Spleen (tissue), 11 donors: Measurements from ENCODE around the gene KCNAB1. TPM values are rescaled to one million over a fixed set of nuclear protein-coding genes. Genes with fewer than 3 reads are reported as not detected.

Source experiments
- DNase-seq: peaks from one replicate; pipeline ENCODE4 v3.0.0-alpha.2; 2020
- H3K27ac ChIP-seq, 8 donors: fragments of 200-600 bp; sonication (generic) in 7 of 8; 1 replicate in 4 of 8; 2 replicates in 4 of 8; pipeline versions ENCODE4 v1.5.0 to v1.8.0; 2016 to 2021; ENCODE audit warnings: inconsistent platforms in 4 of 8, mild to moderate bottlenecking in 4 of 8, moderate library complexity in 1 of 8
- H3K27me3 ChIP-seq, 7 donors: fragments of 200-600 bp; sonication (generic) in 6 of 7; replicated peaks in 1 of 7; 1 replicate in 4 of 7; 2 replicates in 3 of 7; pipeline versions ENCODE4 v1.5.0 to v1.8.0; 2016 to 2021; ENCODE audit warnings: inconsistent platforms in 3 of 7, mild to moderate bottlenecking in 1 of 7
- H3K36me3 ChIP-seq, 6 donors: fragments of 200-600 bp; sonication (generic) in 5 of 6; 1 replicate in 4 of 6; 2 replicates in 2 of 6; pipeline versions ENCODE4 v1.5.0 to v1.8.0; 2016 to 2021; ENCODE audit warnings: inconsistent platforms in 2 of 6
- H3K4me1 ChIP-seq, 6 donors: fragments of 200-600 bp; sonication (generic) in 5 of 6; 1 replicate in 3 of 6; 2 replicates in 3 of 6; pipeline versions ENCODE4 v1.5.0 to v1.8.0; 2016 to 2021; ENCODE audit warnings: inconsistent platforms in 3 of 6
- H3K4me3 ChIP-seq, 8 donors: fragments of 200-600 bp; sonication (generic) in 7 of 8; 1 replicate in 4 of 8; 2 replicates in 4 of 8; pipeline versions ENCODE4 v1.5.0 to v1.8.0; 2016 to 2021; ENCODE audit warnings: inconsistent platforms in 4 of 8, mild to moderate bottlenecking in 4 of 8, moderate library complexity in 2 of 8
- H3K9me3 ChIP-seq, 8 donors: fragments of 200-600 bp; sonication (generic) in 7 of 8; 1 replicate in 4 of 8; 2 replicates in 4 of 8; pipeline versions ENCODE4 v1.5.0 to v1.8.0; 2016 to 2021; ENCODE audit warnings: inconsistent platforms in 4 of 8
- CTCF ChIP-seq, 11 experiments: fragments of 200-600 bp in 7 of 11; fragments of 450-650 bp in 4 of 11; sonication (generic) in 4 of 11; IDR thresholded peaks in 8 of 11; conservative IDR thresholded peaks in 3 of 11; 1 replicate in 7 of 11; 2 replicates in 4 of 11; pipeline versions ENCODE4 v1.4.0 to v1.8.0; 2016 to 2021; ENCODE audit warnings: antibody characterized with exemption in 11 of 11, inconsistent platforms in 4 of 11, mild to moderate bottlenecking in 1 of 11
- POLR2A ChIP-seq, 3 donors: fragments of 450-650 bp; IDR thresholded peaks; one replicate each; pipeline ENCODE4 v1.5.1; 2017; ENCODE audit warnings: antibody characterized with exemption in 3 of 3, mild to moderate bottlenecking in 1 of 3
- POLR2AphosphoS5 ChIP-seq, 3 donors: sonication (generic); formaldehyde crosslinking; IDR thresholded peaks; one replicate each; pipeline ENCODE4 v1.5.1; 2017; ENCODE audit warnings: antibody characterized with exemption in 3 of 3
- WGBS, 5 donors: extraction: QIAGEN DNeasy Blood & Tissue Kit in 3 of 5; methylation state at CpG; one replicate each; pipeline versions ENCODE4 v1.1.5 to v1.1.7; 2013 to 2018; 5-methylcytosine and 5-hydroxymethylcytosine counted together
- intact Hi-C: fragments of 100-400 bp; cut with DNase I; formaldehyde crosslinking; loops from one replicate; pipeline ENCODE4 v1.15.0; 2023; ENCODE audit warnings: low total_unique reads
- polyA plus RNA-seq, 3 donors: library from polyadenylated mRNA; stranded (reverse); fragments of 200-250 nt; gene quantifications; one replicate each; pipeline ENCODE4 v1.2.1, GENCODE V29; 2013
- total RNA-seq, 7 donors: library from RNA; depleted of rRNA in 3 of 7; stranded (reverse); fragments of >200 nt in 3 of 7; fragmentation: NEBNext Ultra II Directional in 4 of 7; extraction: Animal tissue kit (Norgen Biotek cat#: 25700) in 4 of 7; gene quantifications; one replicate each; pipeline versions ENCODE4 v1.1.0 to v1.2.1, GENCODE V29; 2016 to 2021
- donor health status: healthy with polysubstance abuse.
- donor health status: DM: no; HTN: no; CAD: no; lungs with moderate emphysema.
- donor health status: DM: no; HTN: no; CAD: no.
- donor health status: Bipolar disorder and iron deficiency.
- donor health status: healthy.
- donor health status: DM: no; HTN: no; CAD: no.
- donor health status: DM: yes; HTN: yes; CAD: no.

The KCNAB1 gene
- total and polyA plus RNA-seq, 10 donors = 0.59 to 10.5 (median 6.3) TPM

- H3K4me1 ChIP-seq = peaks cover 0 to 4% (median 0%) of the 10 kb centered on the region in 6 donors
- no peak overlapping the region for H3K4me3 ChIP-seq
- TF ChIP-seq CTCF (IDR thresholded peaks at IDR 0.05 in 8 of 11, conservative IDR thresholded peaks at IDR 0.05 in 3 of 11) (no peak), POLR2AphosphoS5 (IDR thresholded peaks at IDR 0.05) (no peak), POLR2A (IDR thresholded peaks at IDR 0.05) (no peak)
- no peak overlapping the region for H3K27ac ChIP-seq
- H3K36me3 ChIP-seq = no peaks in the 10 kb centered on the region
- H3K27me3 ChIP-seq = no peaks in the 10 kb centered on the region
- intact Hi-C loops = no loop called here
- 57 to 72% (median 66%) methylated on average over 3 of the region's 3 CpGs for WGBS, 5 donors
- DNase-seq = no peak
- no peaks in the 10 kb centered on the region for H3K9me3 ChIP-seq
These were observed 351.1 kb downstream of the KCNAB1 start for GRCh38 chr3:156471431-156471830.

- H3K36me3 ChIP-seq = no peaks in the 10 kb centered on the region
- H3K9me3 ChIP-seq = no peaks in the 10 kb centered on the region
- H3K4me3 ChIP-seq = no peak overlapping the region
- no peak overlapping the region for H3K27ac ChIP-seq
- intact Hi-C loops = no loop called here
- WGBS, 5 donors = 71 to 85% (median 79%) methylated on average over 4 of the region's 4 CpGs
- H3K27me3 ChIP-seq = no peaks in the 10 kb centered on the region
- peak in 1 of 11 experiments; percentile 12 for TF ChIP-seq CTCF (IDR thresholded peaks at IDR 0.05 in 8 of 11, conservative IDR thresholded peaks at IDR 0.05 in 3 of 11)
- TF ChIP-seq POLR2AphosphoS5 (IDR thresholded peaks at IDR 0.05) = no peak
- no peak for DNase-seq
- peaks cover 0 to 4% (median 0%) of the 10 kb centered on the region in 6 donors for H3K4me1 ChIP-seq
These were observed 351.8 kb downstream of the KCNAB1 start for GRCh38 chr3:156472150-156472549.

GRCh38 chr3:156472684-156473083, 352.3 kb downstream of the KCNAB1 start:
- Histone ChIP-seq H3K36me3 (no peaks in the 10 kb centered on the region), H3K4me1 (peaks cover 0 to 4% (median 0%) of the 10 kb centered on the region in 6 donors), H3K27me3 (no peaks in the 10 kb centered on the region), H3K4me3 (no peak overlapping the region), H3K27ac (no peak overlapping the region), H3K9me3 (no peaks in the 10 kb centered on the region)
- DNase-seq = no peak
- intact Hi-C loops = no loop called here
- 90% methylated on average over 5 of the region's 5 CpGs for WGBS, 5 donors
- no peak for TF ChIP-seq POLR2A (IDR thresholded peaks at IDR 0.05)
- no peak for TF ChIP-seq CTCF (IDR thresholded peaks at IDR 0.05 in 8 of 11, conservative IDR thresholded peaks at IDR 0.05 in 3 of 11)
- TF ChIP-seq POLR2AphosphoS5 (IDR thresholded peaks at IDR 0.05) = no peak

GRCh38 chr3:156473341-156473740, 353.0 kb downstream of the KCNAB1 start:
- no peaks in the 10 kb centered on the region for H3K36me3 ChIP-seq
- intact Hi-C loops = no loop called here
- no peak overlapping the region for H3K27ac ChIP-seq
- H3K4me1 ChIP-seq = peaks cover 0 to 4% (median 0%) of the 10 kb centered on the region in 6 donors
- DNase-seq = no peak
- no peaks in the 10 kb centered on the region for H3K9me3 ChIP-seq
- no peaks in the 10 kb centered on the region for H3K27me3 ChIP-seq
- TF ChIP-seq POLR2AphosphoS5 (IDR thresholded peaks at IDR 0.05) = no peak
- TF ChIP-seq CTCF (IDR thresholded peaks at IDR 0.05 in 8 of 11, conservative IDR thresholded peaks at IDR 0.05 in 3 of 11) = no peak
- no peak for TF ChIP-seq POLR2A (IDR thresholded peaks at IDR 0.05)
- H3K4me3 ChIP-seq = no peak overlapping the region
